K562 (cell line): ENCODE measurements around the gene MCM5. TPM values are rescaled to one million over a fixed set of nuclear protein-coding genes. Genes with fewer than 3 reads are reported as not detected.
A peak's percentile ranks its signal among the peaks of the same experiment; 100 is the strongest.

Experiments
- ETS2 ChIP-seq: IDR thresholded peaks from 2 replicates; pipeline ENCODE4 v1.6.1; 2016; ENCODE audit warnings: borderline replicate concordance, missing genetic modification characterization, mild to moderate bottlenecking, moderate library complexity, missing compliant biosample characterization; ENCODE audit not compliant: poor library complexity, severe bottlenecking
- HEY1 ChIP-seq: fragments of 250-450 bp; sonication (Bioruptor Pico); IDR thresholded peaks from 2 replicates; pipeline ENCODE4 v1.5.0; 2020; ENCODE audit warnings: mild to moderate bottlenecking, moderate library complexity, borderline replicate concordance
- HIVEP1 ChIP-seq: fragments of 250-450 bp; sonication (Bioruptor Pico); IDR thresholded peaks from 2 replicates; pipeline ENCODE4 v1.4.0; 2020; ENCODE audit warnings: mild to moderate bottlenecking
- HNRNPK ChIP-seq: fragments of 200-400 bp; formaldehyde crosslinking; IDR thresholded peaks from one replicate; pipeline ENCODE4 v1.6.1; 2018; ENCODE audit warnings: mild to moderate bottlenecking, low read depth, low read length; ENCODE audit not compliant: poor library complexity, severe bottlenecking
- NONO ChIP-seq, 2 experiments: fragments of 200-400 bp in 1 of 2; fragments of 450-650 bp in 1 of 2; formaldehyde crosslinking in 1 of 2; IDR thresholded peaks; 2 replicates each; pipeline ENCODE4 v1.6.1; 2017; ENCODE audit warnings: low read depth in 2 of 2, mild to moderate bottlenecking in 2 of 2, moderate library complexity in 2 of 2, low read length in 1 of 2
- PHF8 ChIP-seq: fragments of 200-600 bp; sonication (generic); IDR thresholded peaks from 2 replicates; pipeline ENCODE4 v1.6.1; 2012; ENCODE audit warnings: mixed run types, mild to moderate bottlenecking, inconsistent platforms, low read length, moderate library complexity, borderline replicate concordance
- STAT5B ChIP-seq: fragments of 250-450 bp; sonication (Bioruptor Pico); IDR thresholded peaks from 2 replicates; pipeline ENCODE4 v1.8.0; 2021; ENCODE audit warnings: mild to moderate bottlenecking, inconsistent platforms
- TGIF2 ChIP-seq: sonication (generic); formaldehyde crosslinking; IDR thresholded peaks from 2 replicates; pipeline ENCODE4 v1.8.1; 2022; ENCODE audit warnings: mild to moderate bottlenecking, missing genetic modification reagents, moderate library complexity
- ZBTB49 ChIP-seq: sonication (generic); formaldehyde crosslinking; IDR thresholded peaks from 2 replicates; pipeline ENCODE4 v1.8.0; 2022; ENCODE audit warnings: missing genetic modification reagents, mild to moderate bottlenecking, borderline replicate concordance
- ZKSCAN1 ChIP-seq: fragments of 150-350 bp; IDR thresholded peaks from 2 replicates; pipeline ENCODE4 v1.6.1; 2016; ENCODE audit warnings: low read depth, low read length
- ZNF146 ChIP-seq: IDR thresholded peaks from one replicate; pipeline ENCODE4 v1.6.1; 2018; ENCODE audit warnings: missing compliant biosample characterization; ENCODE audit not compliant: unreplicated experiment
- ZNF717 ChIP-seq: fragments of 250-450 bp; sonication (Bioruptor Pico); IDR thresholded peaks from 2 replicates; pipeline ENCODE4 v1.5.0; 2021
- ZNF75A ChIP-seq: fragments of 450-650 bp; formaldehyde crosslinking; IDR thresholded peaks from 2 replicates; pipeline ENCODE4 v1.4.0; 2020; ENCODE audit warnings: mild to moderate bottlenecking
- polyA plus RNA-seq, 8 experiments: library from polyadenylated mRNA; depleted of rRNA in 4 of 8; stranded (reverse) in 5 of 8; unstranded in 3 of 8; fragments of >200 nt; fragmentation: Nextera tagmentation in 2 of 8; fragmentation: Illumina TruSeq in 1 of 8; extraction: Ambion mirVana in 2 of 8; extraction: Trizol in 1 of 8; gene quantifications; 2 replicates each; pipeline versions ENCODE4 v1.2.1 to v1.2.3, GENCODE V29; 2011 to 2014; ENCODE audit warnings: inconsistent platforms in 1 of 8, missing spikeins in 1 of 8
- total RNA-seq, 7 experiments: library from RNA; depleted of rRNA in 6 of 7; stranded (reverse); fragments of >200 nt in 6 of 7; fragmentation: Illumina TruSeq in 2 of 7; extraction: Trizol in 2 of 7; gene quantifications; 2 replicates each; pipeline versions ENCODE4 v1.2.1 to v1.2.3, GENCODE V29; 2011 to 2021; ENCODE audit warnings: low replicate concordance in 1 of 7
- TF ChIP-seq, protein P1 (sequence below): sonication (generic); formaldehyde crosslinking; IDR thresholded peaks from 2 replicates; pipeline ENCODE4 v1.8.1; 2022; ENCODE audit warnings: missing genetic modification reagents
- TF ChIP-seq, protein P2 (sequence below), 2 experiments: fragments of 150-350 bp in 1 of 2; IDR thresholded peaks; 2 replicates each; pipeline ENCODE4 v1.6.1; 2012 to 2016; ENCODE audit warnings: low read depth in 2 of 2, low read length in 2 of 2, mild to moderate bottlenecking in 1 of 2, moderate library complexity in 1 of 2

Gene MCM5
- total and polyA plus RNA-seq, 9 of the 15 experiments (the other 6 are each of a cell fraction or from before 2014, with no cell fraction given): 5.6 to 180 (median 66.1) TPM

GRCh38 chr22:35376728-35377472 is 23.0 kb upstream of the MCM5 start (continued):
- TF ChIP-seq, protein P1, sequence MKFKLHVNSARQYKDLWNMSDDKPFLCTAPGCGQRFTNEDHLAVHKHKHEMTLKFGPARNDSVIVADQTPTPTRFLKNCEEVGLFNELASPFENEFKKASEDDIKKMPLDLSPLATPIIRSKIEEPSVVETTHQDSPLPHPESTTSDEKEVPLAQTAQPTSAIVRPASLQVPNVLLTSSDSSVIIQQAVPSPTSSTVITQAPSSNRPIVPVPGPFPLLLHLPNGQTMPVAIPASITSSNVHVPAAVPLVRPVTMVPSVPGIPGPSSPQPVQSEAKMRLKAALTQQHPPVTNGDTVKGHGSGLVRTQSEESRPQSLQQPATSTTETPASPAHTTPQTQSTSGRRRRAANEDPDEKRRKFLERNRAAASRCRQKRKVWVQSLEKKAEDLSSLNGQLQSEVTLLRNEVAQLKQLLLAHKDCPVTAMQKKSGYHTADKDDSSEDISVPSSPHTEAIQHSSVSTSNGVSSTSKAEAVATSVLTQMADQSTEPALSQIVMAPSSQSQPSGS (CRISPR knock-in tag): no peak
- TF ChIP-seq ETS2 (tag): no peak
- no peak for TF ChIP-seq HNRNPK
- TF ChIP-seq PHF8: peak; percentile 41; the same call in 1 of the 2 replicates
- TF ChIP-seq ZNF75A: no peak
- TF ChIP-seq ZNF146 (CRISPR knock-in tag): no peak
- no peak for TF ChIP-seq HEY1 (CRISPR knock-in tag)
- TF ChIP-seq ZKSCAN1: no peak
- TF ChIP-seq TGIF2 (CRISPR knock-in tag): no peak
- TF ChIP-seq NONO (IDR thresholded peaks at IDR 0.05; ENCODE audit: low read depth in 2 of 2, low read length in 1 of 2): no peak
- no peak for TF ChIP-seq STAT5B (CRISPR knock-in tag)
- no peak for TF ChIP-seq ZBTB49 (CRISPR knock-in tag)
- TF ChIP-seq HIVEP1 (CRISPR knock-in tag): no peak
- TF ChIP-seq, protein P2, sequence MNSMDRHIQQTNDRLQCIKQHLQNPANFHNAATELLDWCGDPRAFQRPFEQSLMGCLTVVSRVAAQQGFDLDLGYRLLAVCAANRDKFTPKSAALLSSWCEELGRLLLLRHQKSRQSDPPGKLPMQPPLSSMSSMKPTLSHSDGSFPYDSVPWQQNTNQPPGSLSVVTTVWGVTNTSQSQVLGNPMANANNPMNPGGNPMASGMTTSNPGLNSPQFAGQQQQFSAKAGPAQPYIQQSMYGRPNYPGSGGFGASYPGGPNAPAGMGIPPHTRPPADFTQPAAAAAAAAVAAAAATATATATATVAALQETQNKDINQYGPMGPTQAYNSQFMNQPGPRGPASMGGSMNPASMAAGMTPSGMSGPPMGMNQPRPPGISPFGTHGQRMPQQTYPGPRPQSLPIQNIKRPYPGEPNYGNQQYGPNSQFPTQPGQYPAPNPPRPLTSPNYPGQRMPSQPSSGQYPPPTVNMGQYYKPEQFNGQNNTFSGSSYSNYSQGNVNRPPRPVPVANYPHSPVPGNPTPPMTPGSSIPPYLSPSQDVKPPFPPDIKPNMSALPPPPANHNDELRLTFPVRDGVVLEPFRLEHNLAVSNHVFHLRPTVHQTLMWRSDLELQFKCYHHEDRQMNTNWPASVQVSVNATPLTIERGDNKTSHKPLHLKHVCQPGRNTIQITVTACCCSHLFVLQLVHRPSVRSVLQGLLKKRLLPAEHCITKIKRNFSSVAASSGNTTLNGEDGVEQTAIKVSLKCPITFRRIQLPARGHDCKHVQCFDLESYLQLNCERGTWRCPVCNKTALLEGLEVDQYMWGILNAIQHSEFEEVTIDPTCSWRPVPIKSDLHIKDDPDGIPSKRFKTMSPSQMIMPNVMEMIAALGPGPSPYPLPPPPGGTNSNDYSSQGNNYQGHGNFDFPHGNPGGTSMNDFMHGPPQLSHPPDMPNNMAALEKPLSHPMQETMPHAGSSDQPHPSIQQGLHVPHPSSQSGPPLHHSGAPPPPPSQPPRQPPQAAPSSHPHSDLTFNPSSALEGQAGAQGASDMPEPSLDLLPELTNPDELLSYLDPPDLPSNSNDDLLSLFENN (IDR thresholded peaks at IDR 0.05; ENCODE audit: low read depth in 2 of 2, low read length in 2 of 2): 0 out of 4 replicates have a peak, but pooled peaks of 1 of the 2 experiments have one; percentile 14
- TF ChIP-seq ZNF717 (CRISPR knock-in tag): no peak
